GM06990 (cell line): Measurements from ENCODE around the gene SRRM3.

Experiments used
- DNase-seq: peaks from one replicate; pipeline ENCODE4 v3.0.0-alpha.2; 2011; ENCODE audit not compliant: insufficient read length; ENCODE audit errors: extremely low read depth
- H3K27me3 ChIP-seq: replicated peaks from 2 replicates; pipeline ENCODE4 v1.6.0; 2011; ENCODE audit warnings: low read length; ENCODE audit not compliant: control insufficient read depth, insufficient read depth
- H3K36me3 ChIP-seq: 2 replicates; pipeline ENCODE4 v1.5.1; 2011; ENCODE audit warnings: low read length; ENCODE audit not compliant: control insufficient read depth, insufficient read depth
- H3K4me3 ChIP-seq: replicated peaks from 2 replicates; pipeline ENCODE4 v1.5.1; 2011; ENCODE audit warnings: low read depth, mild to moderate bottlenecking, control low read depth, low read length
- TF ChIP-seq, protein P1 (sequence below): IDR thresholded peaks from 2 replicates; pipeline ENCODE4 v1.5.1; 2011; ENCODE audit warnings: low read length, control low read depth, mild to moderate bottlenecking, inconsistent platforms; ENCODE audit not compliant: insufficient read depth, poor library complexity, severe bottlenecking

The SRRM3 gene

DNA sequence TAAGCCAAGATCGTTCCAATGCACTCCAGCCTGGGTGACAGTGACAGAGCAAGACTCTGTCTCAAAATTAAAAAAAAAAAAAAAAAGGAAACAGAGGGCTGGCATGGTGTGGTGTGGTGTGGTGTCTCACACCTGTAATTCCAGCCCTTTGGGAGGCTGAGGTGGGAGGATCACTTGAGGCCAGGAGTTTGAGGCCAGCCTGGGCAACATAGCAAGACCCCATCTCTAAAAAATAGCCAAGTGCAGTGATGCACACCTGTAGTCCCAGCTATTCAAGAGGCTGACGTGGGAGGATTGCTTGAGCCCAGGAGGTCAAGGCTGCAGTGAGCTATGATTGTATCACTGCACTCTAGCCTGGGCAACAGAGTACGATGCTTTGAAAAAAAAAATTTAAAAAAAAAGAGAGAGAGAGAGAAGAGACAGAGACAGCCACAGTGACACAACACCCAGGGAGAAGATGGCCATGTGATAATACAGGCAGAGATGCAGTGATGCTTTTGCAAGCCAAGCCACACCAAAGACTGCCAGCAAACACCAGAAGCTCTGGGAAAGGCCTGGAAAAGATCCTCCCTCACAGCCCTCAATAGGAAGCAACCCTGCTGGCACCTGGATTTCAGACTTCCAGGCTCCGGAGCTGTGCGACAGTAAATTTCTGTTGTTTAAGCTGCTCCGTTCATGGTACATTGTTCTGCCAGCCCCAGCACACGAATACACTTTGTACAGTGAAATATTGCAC, 19.3 kb upstream of the SRRM3 start:
- DNase-seq, result no peak
- TF ChIP-seq, protein P1, sequence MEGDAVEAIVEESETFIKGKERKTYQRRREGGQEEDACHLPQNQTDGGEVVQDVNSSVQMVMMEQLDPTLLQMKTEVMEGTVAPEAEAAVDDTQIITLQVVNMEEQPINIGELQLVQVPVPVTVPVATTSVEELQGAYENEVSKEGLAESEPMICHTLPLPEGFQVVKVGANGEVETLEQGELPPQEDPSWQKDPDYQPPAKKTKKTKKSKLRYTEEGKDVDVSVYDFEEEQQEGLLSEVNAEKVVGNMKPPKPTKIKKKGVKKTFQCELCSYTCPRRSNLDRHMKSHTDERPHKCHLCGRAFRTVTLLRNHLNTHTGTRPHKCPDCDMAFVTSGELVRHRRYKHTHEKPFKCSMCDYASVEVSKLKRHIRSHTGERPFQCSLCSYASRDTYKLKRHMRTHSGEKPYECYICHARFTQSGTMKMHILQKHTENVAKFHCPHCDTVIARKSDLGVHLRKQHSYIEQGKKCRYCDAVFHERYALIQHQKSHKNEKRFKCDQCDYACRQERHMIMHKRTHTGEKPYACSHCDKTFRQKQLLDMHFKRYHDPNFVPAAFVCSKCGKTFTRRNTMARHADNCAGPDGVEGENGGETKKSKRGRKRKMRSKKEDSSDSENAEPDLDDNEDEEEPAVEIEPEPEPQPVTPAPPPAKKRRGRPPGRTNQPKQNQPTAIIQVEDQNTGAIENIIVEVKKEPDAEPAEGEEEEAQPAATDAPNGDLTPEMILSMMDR, result no peak
- no peaks in the 10 kb centered on the region for H3K27me3 ChIP-seq
- H3K4me3 ChIP-seq, result no peak overlapping the region
- H3K36me3 ChIP-seq, result no peaks in the 10 kb centered on the region

DNA sequence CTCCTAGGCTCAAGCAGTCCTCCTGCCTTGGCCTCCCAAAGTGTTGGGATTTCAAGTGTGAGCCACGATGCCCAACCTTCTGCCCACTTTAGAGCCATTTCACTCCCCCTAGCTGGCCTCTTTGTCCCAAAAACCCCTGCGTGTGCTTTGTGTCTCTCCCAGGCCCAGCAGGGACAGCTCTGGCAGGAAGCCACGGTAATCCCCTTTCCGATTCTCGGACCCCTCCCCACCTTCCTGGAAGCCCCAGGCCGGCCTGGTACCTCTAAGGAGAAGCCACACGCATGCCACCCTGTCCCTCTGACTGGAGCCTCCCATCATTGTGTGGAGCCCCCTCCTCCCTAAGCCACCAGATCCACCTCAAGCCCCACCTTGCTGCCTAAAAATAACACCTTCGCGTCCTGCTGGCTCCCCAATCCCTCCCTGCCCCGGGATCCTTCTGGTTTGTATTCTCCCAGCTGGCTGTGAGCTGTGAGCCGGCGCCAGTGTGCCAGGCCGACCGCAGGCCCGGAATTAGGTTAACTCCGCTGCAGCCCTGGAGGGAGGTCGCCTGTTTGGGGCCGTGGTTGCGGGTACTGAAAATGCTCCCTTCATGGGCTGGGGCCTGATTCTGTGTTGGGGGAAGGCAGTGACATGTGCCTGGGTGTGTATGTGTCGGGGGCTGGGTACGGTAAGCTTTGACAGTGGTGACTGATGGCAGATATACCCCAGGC, 16.4 kb upstream of the SRRM3 start:
- TF ChIP-seq, protein P1, result no peak

DNA sequence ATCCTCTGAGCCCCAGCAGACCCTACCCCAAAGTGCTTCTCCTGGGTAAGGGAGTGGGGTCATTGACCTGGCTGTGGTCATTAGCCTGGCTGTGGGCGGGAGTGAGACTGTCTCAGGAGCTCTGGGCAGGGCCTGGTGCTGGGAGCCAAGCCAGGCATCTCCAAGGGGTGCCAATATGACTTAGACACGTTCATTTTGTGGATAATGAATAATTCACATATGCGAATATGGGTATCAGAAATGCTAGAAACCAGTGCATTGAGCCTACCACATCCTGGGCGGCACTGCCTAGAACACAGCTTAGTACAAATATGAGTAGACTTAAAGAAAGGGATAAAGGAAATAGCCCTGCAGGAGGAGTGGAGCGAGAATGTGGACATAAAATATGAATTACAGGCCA, 14.4 kb upstream of the SRRM3 start:
- DNase-seq, result no peak
- Histone ChIP-seq H3K27me3 (no peaks in the 10 kb centered on the region; the same call in 1 of the 2 replicates), H3K4me3 (no peak overlapping the region), H3K36me3 (no peaks in the 10 kb centered on the region)
- TF ChIP-seq, protein P1, result no peak

More for the DNA sequence above, 16.4 kb upstream of the SRRM3 start:
- H3K27me3 ChIP-seq, result no peaks in the 10 kb centered on the region; the same call in 1 of the 2 replicates
- H3K36me3 ChIP-seq, result no peaks in the 10 kb centered on the region
- H3K4me3 ChIP-seq, result no peak overlapping the region
- DNase-seq, result no peak

DNA sequence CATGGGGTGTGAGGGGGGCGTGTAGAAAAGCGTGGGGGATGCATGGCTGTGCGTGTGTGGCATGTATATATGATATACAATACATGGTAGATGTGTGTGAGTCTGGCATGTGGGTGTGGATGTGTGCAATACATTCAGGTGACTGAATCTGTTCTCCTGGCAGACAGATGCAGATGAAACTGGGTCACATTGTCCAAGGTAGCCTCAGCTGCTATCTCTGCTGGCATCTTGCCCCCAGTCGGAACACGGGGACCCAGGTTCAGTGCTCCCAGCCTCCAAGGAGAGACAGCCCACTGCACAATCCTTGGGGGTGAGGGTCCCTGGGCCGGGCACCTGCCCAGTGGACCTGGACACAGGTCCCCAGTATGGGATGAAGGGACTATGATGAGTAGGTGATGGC, 12.4 kb upstream of the SRRM3 start:
- H3K36me3 ChIP-seq, result no peaks in the 10 kb centered on the region
- H3K4me3 ChIP-seq, result no peak overlapping the region
- TF ChIP-seq, protein P1, result no peak
- no peak for DNase-seq
- no peaks in the 10 kb centered on the region; the same call in 1 of the 2 replicates for H3K27me3 ChIP-seq

DNA sequence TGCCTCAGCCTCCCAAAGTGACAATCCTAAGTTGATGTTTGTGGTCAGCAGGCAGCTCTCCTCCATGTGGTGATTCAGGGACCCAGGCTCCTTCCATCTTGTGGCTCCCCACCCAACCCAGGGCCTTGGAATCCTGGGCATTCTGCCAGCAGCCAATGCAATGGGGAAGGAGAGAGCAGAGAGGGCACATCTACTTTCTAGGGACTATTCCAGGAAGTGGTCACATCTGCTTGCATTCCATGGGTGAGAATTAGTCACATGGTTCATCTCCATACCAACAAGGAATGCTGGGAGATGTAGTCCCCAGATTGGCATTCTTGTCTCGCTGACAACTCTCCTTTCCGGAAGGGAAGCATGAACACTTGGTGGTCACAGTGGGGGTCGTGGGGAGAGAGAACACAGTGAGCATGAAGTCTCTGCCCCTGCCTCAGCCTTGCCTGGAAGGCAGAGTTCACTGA, 9.9 kb upstream of the SRRM3 start:
- Histone ChIP-seq H3K36me3 (no peaks in the 10 kb centered on the region), H3K27me3 (no peaks in the 10 kb centered on the region; the same call in 1 of the 2 replicates), H3K4me3 (no peak overlapping the region)
- TF ChIP-seq, protein P1, result no peak
- DNase-seq, result no peak
